NT2/D1 (cell line): ENCODE results near the gene SCN7A.

Experiments used
- SUZ12 ChIP-seq: IDR thresholded peaks from 2 replicates; pipeline ENCODE4 v1.6.1; 2011; ENCODE audit not compliant: insufficient read length, insufficient read depth; ENCODE audit errors: extremely low read depth
- YY1 ChIP-seq: IDR thresholded peaks from 2 replicates; pipeline ENCODE4 v1.6.1; 2011; ENCODE audit not compliant: insufficient read length, insufficient read depth
- ZNF274 ChIP-seq: IDR thresholded peaks from 2 replicates; pipeline ENCODE4 v1.6.1; 2011; ENCODE audit warnings: mild to moderate bottlenecking, low read depth, low read length

DNA sequence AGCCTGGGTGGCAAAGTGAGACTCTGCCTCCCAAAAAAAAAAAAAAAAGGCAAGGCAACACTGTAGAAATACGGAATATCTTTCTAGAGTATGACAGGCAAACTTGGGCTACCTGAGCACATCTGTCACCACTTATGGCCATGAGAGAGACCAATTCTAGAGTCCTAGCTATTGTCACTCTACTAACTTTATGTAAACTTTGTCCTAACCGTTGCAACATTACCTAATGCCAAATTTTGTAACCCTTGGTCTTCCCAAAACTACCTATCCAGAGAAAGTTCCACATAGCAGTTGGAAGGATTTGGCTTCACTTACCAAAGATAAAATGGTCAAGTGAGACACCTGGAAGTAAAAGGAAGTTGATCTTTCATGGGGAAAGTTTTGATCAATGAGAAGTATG, 26.6 kb upstream of the SCN7A start:
- TF ChIP-seq SUZ12, result no peak
- TF ChIP-seq YY1, result no peak
- TF ChIP-seq ZNF274, result no peak
